NOMO-1 treated with DMSO at 0.1 percent for 48 hours (cell line): ENCODE data around the gene PLSCR1.
A peak's percentile ranks its signal among the peaks of the same experiment; 100 is the strongest.
"Not testable (repeated sequence)": the region's sequence is repeated elsewhere in the genome, so short reads cannot be mapped to it uniquely, and the experiment has no call there.

Source experiments
- DNase-seq: peaks from one replicate; lab custom pipeline; 2025; ENCODE audit not compliant: unreplicated experiment; lab: John Stamatoyannopoulos, UW

The PLSCR1 gene

DNA sequence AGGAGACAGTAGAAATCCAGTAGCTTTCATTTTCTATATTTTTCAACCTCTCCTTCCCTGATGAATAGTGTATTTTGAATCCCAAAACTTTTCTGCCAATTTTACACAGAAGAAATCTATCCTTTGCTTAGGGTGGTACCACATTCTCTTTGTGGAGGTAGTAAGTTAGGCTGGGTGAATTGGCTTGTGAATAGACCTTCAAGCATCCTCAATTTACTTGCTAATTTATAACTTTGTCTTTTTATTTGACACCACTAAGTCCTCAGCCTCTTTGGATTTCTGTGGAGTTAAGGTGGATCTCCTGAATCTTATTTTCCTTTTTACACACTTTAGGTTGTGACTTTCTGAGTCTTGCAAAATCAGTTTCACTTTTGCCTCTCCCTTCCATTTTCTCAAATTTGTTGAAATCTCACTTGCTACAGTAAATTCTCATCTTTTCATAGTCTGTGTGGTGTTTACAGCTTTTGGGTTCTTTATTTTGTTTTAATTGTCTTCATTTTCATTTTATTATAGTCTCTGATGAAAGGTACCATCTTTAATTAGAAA, 5.7 kb upstream of the PLSCR1 start:
- DNase-seq, result peak; percentile 6

DNA sequence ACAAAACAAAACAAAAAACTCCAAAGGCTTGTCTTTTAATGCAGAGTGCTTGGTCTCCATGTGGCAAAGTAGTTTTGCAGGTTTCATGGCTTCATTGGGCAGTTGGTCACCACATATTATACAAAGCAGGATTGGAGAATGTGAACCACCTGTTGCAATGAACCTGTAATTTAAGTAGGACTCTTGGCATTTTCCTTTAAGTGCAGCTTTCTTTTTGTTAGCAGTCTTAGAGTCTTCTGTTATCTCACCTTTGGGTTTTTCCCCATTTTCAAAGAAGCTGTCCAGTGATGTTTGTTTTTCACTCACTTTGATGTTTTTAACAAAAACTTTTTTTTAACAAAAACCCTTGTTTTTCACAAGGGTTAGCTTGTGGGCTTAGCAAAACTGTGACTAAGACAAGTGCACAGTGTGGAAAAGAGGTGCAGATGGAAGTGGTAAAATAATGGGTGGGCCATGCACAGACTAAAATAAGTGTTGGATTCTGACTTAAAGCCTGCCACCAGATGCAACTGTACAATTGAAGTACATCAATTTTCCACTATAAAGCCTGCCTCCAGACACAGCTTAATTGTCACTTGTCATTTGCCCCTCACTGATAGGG, 2.9 kb upstream of the PLSCR1 start:
- no peak for DNase-seq

DNA sequence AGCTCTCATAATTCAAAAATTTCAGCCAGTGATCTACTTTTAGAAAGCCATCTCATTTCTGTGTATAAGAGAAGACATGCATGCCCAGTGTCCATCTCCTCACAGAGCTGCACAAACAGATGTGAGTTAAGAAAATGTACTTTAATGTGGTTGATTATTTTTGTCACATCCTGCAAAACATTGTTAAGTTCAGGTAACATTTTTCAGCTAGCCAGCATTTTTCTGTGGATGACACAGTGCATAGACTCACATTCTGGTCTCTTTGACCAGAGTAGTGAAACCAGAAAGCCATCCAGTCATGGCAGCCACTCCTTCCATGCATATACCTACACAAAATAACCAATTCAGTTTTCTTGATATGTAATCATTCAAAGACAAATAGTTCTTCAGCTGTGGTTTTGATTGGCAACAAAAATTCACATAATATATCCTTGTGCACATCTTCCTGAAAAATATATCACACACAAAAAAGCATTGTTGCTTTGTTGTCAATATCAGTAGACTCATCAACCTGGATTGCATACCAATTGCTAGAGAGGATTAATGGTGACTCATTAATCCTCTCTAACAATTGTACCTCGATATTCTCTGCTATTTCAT, 2.1 kb upstream of the PLSCR1 start:
- DNase-seq, result no peak

DNA sequence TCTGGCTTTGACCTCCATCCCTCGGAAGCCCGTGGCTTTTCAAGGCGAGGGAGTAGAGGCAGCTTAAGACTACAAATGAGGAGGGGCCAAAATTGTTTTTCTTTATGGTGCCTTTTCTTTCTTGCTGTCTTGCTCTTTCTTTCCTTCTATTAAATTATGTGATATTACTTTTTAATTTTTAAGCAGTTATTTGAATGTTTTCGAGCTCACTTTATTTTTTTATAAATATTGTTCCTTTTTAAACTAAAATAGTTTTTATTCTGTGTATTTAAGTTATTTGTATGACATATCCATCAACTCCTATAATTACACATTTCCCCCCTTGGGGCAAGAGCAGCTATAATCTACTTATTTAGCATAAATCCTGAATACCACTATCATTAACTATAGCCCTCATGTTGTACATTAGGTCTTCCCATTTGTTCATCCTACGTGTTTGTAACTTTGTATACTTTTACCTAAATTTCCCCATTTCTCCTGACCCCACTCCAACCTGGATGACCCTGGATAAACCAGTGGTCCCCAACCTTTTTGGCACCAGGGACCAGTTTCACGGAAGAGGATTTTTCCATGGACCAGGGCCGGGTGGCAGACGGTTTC, 622 bp upstream of the PLSCR1 start:
- no peak for DNase-seq

DNA sequence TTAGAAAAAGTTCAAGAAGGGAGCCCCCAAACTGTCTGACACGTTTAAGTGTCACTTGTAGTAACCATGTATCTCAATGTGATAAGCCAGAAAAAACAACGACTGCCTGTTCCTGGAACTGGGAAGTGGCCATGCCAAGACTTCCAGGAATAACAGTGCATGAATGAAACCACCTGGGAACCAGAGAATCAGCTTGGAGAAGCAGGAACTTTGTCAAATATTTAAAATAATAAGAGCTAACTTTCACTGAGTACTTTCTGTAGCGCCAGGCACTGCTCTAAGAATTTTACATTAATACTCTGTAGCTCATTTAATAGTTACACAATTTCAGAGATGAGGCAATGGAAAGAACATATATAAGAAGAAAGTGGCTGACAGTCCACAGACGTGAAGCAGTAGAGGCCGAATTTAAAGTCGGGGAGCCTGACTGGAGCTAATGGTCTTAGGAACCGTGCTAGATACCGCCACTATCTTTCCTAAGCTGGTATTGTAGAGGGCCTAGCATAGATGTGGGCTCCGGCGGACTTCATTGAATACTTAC, 876 bp downstream of the PLSCR1 start:
- DNase-seq, result peak; percentile 13

DNA sequence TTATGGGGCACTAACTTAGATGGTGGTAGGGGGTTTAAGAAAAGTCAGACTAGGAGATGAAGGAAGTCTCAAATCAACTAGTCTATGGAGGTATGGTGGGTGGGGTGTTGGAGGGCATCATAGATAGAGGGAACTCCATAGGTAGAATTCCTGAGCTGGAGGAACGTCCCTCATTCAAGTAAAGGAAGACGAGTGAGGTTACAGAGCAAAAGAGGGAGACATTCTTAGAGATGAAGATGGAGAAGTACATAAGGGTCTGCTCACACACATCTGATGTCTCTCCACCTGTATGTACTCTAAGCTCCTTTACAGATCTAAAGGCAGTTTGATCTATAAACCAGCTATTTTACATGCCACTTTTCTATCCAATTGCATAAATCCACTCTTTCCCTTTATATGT, 1.4 kb downstream of the PLSCR1 start:
- DNase-seq, result no peak

DNA sequence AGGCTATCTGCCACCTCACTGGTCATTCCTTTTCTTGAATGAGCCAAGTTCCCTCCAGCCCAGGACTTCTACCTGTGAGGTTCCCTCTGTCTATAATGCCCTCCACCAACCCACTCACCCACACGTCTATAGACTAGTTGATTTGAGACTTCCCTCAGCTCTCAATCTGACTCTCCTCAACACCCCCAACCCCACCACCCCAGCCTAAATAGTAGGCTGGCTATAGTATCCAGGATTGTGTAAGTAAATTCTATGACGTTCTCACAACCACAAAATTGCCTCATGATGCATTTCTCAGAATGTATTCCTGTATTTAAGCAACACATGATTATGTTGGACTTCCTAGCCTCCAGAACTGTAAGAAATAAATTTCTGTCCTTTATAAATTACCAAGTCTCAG, 2.2 kb downstream of the PLSCR1 start:
- DNase-seq, result peak; percentile 43

DNA sequence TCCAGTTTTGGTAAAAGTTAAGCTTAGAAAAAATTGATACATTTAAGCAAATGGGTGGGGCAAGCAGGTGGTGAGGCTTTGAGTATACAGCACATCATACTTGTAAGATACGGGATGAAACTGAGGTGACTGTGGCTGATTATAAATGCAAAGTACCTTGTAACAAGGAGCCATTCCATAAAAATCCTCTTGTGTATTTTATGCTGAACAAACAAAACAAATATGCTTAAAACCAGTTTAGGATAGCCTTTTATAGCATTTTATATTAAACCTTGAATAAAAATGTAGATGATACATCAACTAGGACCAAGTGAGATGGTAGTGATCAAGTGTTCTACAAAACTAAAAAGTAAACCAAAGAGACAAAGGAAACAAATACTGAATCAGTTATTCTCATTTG, 3.4 kb downstream of the PLSCR1 start:
- DNase-seq, result no peak

DNA sequence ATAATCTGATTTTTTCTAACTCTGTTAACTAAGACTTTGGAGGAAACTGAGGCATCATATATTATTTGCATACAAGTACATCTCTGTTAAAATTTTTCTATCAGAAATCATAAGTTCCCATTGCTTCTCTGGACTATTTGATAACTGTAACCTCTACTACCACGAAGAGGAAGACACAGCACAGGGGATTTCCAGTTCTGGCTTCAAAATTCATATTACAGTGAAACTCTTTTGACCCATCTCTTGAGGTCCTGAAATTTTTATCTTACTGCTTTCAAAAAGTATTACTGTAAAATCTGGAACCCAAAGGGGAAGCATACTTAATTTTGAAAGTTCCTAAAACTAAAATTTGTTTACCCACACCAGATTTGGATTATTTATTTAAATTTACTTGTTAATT, 4.2 kb downstream of the PLSCR1 start:
- no peak for DNase-seq

DNA sequence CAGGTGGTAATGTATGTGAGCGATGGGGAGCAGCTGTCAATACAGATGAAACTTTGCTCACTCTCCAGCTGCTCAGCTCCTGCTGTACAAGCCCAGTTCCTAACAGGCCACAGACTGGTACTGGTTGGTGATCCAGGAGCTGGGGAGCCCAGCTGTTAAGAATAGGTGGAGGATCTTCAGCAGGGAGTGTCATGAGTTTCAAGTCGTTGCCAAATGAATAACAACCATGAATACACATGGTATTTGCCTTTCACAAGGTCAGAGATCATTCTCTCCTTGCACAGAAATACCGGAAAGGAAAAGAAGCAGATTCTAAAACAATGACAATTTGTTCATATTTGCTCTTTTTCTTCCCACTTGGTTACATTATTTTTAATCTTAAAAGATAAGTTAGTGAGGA, 5.1 kb downstream of the PLSCR1 start:
- DNase-seq, result no peak

DNA sequence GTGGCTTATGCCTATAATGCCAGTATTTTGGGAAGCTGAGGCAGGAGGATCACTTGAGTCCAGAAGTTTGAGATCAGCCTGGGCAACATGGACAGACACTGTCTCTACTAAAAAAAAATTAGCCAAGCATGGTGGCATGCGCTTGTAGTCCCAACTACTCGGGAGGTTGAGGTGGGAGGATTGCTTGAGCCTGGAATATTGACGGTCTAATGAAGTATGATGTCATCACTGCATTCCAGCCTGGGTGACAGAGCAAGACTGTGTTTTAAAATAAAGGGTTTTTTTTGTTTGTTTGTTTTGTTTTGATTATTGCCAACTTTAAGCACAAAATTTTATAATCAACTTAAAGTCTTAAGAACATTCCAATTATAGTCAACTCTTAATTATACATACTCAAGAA, 6.8 kb downstream of the PLSCR1 start:
- no peak for DNase-seq

DNA sequence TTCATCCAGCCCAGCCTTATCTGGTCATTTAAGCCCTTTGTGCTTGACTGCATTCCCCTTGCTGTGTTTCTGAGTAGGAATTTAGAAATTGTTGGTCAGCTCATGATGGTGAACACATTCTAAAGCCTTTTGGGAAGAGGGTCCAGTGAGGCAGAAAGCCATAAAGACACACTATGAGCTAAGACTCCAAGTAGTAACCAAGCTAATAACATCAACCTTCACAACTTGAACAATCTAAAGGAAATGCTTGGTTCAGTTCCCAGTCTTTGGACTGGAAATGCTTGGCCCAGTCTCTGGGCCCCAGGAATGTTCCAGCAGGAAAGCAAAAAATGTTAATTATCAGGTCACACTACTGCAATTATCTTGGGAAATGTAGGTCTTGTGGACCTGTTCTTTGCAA, 7.7 kb downstream of the PLSCR1 start:
- no peak for DNase-seq

DNA sequence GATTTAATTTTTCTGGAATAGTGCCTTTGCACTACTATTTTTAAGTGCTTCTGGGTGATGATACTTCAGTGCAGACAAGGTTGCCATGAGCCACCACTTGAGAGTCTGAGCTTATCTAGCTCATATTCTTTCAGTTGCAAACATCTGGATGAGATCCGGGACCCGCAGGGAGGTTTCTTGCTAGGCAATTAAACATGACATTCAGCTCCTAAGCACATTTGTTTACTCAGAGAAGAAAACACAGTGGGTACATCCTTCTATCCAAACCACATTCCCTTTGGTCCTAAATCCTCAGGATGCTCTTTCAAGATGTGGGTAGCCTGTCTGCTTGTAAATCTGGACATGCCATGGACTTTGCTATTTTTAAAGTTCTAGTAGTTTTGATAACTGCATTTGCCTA, 12.0 kb downstream of the PLSCR1 start:
- DNase-seq, result no peak

DNA sequence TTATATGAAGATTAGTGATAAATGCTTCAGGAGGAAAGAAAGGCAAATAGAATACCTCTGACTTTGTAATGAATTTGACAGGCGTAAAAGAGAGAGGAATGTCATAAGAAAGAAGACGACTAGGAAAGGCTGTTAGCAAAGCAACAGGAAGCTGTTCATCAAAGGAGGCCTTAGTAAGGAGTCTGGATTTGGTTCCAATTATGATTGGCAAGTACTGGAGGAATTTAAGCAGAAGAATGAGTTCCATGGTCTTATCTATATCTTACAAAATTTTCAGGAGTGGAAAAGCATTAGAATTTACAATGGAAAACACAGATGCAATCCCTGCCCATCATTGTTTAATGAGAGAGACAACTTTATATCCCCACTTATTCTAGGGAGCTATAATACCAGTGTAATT, 13.8 kb downstream of the PLSCR1 start:
- DNase-seq, result no peak

DNA sequence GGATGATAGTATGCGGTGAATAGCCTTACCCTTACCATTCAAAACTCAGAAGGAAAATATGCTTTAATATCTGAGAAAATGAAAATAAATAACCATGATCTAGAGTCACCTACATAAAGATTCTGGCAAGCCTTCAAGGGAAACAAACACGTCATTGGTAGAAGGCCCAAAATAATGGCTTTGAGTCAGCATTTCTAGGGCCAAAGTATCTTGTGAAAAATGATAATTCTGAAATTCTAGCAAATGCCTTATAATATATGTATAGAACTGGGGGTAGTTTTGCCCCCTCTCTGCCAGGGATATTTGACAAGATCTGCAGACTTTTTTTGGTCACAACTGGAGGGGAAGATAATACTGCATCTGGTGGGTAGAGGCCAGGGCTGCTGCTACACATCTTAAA, 15.4 kb downstream of the PLSCR1 start:
- DNase-seq, result no peak

DNA sequence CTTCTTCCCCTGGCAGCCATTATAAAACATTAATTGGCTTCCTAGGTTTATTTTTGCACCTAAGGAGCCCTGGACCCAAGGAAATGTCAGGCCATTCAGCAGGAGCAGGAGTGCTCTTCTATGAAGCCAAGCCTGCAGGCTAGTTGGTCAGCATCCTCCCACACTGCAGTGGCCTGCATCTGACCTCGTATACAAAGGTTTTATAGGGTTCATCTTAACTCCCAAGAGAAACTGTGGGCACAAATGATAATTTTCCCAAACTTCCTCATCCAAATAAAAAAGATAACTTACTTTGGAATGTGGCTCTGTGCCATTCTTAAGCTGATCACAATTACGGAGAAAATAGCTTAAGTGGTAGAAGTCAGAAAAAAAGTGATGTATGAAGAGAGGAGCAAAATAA, 19.4 kb downstream of the PLSCR1 start:
- no peak for DNase-seq

DNA sequence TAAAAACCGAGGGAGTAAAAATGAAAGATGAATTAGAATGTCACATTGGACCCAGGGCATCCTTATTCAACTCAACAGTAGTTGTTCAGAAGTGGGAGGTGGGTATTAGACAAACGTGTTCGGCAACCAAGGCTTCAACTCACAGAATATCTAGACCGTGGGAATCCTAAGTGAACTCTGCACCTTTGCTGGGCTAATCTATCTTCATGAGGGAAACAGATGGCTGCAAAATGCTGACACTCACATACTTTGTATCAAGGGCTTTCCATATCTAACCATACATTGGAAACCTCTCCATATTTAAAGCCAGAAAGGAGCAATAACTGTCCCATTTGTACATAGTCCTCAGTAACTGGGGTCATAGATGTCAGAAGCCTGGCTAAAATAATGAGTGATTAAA, 20.9 kb downstream of the PLSCR1 start:
- DNase-seq, result no peak

DNA sequence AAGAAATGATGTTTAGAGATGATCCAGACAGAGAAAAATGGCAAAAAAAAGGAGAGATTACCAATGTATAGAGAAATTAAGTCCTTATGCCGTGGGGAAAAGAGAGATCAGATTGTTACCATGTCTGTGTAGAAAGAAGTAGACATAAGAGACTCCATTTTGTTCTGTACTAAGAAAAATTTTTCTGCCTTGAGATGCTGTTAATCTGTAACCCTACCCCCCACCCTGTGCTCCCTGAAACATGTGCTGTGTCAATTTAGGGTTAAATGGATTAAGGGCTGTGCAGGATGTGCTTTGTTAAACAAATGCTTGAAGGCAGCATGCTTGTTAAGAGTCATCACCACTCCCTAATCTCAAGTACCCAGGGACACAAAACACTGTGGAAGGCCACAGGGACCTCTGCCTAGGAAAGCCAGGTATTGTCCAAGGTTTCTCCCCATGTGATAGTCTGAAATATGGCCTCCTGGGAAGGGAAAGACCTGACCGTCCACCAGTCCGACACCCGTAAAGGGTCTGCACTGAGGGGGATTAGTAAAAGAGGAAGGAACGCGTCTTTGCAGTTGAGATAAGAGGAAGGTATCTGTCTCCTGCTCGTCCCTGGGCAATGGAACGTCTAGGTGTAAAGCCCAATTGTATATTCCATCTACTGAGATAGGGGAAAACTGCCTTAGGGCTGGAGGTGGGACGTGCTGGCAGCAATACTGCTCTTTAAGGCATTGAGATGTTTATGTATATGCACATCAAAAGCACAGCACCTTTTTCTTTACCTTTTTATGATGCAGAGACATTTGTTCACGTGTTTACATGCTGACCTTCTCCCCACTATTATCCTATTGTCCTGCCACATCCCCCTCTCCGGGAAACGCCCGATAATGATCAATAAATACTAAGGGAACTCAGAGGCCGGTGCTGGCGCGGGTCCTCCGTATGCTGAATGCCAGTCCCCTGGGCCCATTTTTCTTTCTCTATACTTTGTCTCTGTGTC, 21.9 kb downstream of the PLSCR1 start:
- DNase-seq, result not testable (repeated sequence)

DNA sequence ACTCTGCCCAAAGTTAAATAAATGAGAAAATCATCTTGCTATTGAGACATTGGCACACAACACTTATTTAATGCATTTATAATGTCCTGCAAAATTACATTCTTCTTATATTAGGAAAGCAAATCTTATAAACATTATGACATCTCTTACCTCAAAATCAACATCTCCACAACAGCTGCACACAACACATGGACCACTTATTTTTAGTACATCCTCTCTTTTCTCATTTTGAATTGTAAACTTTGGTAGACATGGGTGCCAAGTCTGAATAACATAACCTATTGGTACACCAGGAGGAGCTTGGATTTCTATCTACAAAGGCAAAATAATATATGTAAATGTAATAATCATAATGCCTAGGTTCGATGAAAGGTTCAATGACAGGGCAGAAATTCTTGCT, 23.0 kb downstream of the PLSCR1 start:
- DNase-seq, result no peak

DNA sequence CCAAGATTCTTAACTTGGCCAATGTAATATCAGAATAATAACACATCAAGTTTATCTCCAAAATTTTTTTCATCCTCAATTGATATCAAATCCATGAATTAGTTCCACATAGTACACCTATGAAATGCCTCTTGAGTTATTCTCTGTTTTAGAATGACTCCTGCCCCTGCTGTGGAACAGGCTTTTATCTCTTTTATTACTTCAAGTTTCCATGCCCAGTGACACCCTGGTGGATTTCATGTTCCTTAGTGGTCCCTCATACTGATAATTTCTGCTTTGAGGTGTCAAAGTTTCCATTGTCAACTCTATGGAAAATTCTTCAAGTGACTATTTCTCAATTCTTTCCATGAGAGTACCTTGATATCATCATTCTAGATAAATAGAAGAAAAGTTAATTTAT, 24.6 kb downstream of the PLSCR1 start:
- no peak for DNase-seq
